ENCODE results near the gene ARPC1A.
"Not testable (repeated sequence)": the region's sequence is repeated elsewhere in the genome, so short reads cannot be mapped to it uniquely, and the experiment has no call there.

Gene ARPC1A

DNA sequence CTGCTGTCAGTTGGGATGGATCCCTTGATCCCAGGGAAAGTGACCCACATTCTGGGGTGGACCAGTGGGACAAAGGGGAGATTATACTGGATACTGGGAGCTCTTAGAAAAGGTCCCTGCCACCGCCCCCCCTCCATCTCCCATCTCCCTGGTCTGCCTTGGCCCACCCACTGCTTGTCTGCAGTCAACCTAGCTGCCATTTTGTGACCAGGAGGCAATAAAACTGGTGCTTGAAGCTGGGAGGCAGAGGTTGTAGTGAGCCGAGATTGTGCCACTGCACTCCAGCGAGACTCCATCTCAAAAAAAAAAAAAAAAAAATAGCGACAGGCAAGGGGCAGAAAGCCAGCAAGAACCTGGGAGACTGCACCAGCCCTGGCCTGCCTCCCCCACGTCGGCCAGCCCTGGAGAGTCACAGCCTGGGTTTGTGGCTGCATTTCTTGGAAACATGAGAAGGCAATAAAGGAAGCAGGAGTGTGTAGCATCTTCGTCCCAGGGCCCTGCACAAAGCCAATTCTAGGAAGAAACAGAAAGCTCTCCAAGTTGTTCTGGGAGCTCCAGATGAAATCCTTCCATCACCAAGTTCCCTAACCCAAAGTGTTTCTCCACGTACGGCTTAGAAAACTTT lies 44.2 kb downstream of the ARPC1A start:
- no peak for DNase-seq (ENCODE audit: low spot score)

DNA sequence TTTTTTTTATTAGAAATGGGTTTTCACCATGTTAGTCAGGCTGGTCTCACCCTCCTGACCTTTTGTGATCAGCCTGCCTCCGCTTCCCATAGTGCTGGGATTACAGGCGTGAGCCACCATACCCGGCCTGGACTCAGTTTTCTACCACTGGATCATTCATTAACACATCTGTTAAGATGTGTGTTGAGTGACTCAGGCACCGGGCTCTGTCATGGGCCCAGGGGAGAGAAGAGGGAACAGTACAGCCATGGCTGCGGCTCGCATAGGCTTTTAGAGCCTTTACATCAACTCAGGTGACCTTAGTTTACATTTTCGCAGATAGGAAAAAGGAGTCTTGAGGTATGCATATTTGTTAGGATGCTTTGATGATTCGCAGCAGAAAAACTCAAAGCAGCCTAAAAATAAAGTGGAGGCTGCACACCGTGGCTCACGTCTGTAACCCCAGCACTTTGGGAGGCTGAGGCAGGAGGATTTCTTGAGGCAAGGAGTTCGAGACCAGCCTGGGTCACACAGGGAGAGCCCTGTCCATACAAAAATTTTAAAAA lies 45.8 kb downstream of the ARPC1A start:
- DNase-seq (ENCODE audit: low spot score), result no peak

DNA sequence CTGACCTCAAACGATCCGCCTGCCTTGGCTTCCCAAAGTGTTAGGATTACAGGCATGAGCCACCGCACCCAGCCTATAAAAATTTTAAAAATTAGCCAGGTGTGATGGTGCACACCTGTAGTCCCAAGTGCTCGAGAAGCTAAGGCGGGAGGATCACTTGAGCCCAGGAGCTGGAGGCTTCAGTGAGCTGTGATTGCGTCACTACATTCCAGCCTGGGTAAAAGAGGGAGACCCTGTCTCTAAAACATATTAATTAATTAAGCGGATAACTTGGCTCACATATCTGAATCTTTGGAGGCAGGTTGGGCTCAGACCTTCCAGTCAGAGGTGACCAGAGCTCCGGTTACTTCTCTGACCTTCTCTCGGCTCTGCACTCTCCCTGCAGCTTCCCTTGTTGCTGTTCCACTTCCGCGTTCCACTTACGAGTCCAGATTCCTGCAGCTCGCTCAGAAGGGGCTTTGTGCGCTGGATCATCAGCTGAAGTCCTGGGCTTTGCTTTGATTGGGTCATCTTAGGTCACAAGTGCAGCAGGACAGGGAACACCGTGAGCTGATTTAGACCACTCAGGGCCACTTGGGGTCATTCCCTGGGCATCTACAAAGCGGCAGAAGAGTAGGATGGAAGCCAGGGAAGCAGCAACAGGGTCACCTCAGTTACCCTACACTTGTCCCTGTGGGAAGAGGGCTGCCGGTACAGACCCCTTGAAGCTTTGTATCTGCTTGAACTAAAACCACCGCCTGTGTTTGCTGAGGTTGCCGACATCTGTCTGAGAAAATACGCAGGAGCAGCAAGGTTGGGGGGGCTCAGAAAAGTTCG lies 46.8 kb downstream of the ARPC1A start:
- DNase-seq (ENCODE audit: low spot score), result no peak

DNA sequence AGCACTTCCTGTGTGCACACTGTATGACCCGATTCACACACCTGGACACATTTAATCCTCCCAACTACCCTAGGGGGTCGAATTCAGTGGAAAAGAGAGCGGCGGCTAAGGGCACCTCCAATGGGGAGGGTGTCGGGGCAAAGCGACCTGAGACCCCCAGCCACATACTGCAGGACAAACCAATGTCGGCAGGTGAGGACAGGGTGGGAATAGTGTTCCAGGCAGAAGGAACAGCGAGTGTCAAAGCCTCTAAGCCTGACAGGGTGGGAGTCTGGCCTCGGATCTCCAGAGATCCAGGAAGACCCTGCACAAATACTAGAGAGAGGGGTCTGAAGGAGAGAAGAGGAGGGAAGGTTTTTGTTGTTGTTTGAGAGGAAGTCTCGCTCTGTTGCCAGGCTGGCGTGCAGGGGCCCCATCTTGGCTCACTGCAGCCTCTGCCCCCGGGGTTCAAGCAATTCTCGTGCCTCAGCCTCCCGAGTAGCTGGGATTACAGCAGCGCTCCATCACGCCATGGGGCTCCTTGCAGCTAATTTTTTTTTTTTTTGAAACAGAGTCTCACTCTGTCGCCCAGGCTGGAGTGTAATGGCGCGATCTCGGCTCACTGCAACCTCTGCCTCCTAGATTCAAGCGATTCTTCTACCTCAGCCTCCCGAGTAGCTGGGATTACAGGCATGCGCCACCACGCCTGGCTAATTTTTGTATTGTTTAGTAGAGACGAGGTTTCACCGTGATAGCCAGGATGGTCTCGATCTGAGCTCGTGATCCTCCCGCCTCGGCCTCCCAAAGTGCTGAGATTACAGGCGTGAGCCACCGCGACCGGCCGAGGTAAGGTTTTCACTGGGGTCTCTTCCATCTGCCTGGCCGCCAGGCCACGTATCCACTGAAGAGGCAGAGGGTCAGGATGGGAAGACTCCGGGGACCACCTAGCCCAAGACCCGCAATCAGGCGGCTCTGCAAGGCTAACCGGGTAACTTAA lies 47.7 kb downstream of the ARPC1A start:
- DNase-seq (ENCODE audit: low spot score), result no peak

DNA sequence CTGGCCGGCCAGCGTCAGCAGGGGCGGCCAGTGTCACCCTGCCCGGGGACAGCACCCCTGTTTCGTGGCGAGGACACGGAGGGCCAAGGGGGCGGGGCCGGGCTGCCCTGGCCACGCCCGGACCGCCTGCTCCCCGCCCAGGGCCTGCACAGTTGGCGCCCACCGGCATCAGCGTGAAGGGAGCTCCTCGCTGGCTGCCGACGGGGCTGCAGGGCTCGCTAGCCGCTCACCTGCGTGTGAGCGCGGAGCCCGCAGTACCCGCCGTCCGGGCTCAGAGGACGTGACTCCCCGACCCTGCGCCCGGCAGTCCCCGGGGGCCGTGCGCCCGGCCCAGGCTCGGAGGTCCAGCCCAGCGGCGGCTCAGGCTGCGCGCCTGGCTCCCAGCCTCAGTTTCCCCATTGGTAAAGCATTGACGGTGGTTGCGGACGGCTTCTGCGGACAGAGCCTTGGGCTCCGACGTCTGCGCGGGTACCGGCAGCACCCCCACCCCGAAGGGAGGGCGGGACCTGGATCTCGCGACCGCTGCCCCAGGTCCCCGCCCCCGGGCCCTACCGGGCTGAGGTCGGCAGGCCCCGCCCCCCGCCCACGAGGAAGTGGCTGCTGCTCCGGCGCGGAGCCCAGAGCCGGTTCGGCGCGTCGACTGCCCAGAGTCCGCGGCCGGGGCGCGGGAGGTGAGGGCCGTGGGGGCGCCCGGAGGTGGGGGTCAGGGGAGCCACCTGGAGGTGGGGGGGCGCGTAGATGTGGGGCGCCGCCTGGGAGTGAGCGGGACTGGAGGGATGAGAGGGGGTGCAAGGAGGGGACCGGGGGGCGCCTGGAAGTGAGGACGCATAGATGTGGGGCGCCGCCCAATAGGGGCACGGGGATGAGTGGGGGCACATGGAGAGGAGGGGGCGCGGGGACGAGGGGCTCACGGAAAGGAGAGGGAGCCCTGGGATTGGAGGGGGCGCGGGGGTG lies 48.7 kb downstream of the ARPC1A start, which contains the start of gene ARPC1B:
Gene ARPC1B (plus strand): TSS at position 620 of the 954 bp plus-strand sequence. CDS start 10,985 bp downstream, outside the sequence.
- DNase-seq (ENCODE audit: low spot score), result peak; percentile 63

DNA sequence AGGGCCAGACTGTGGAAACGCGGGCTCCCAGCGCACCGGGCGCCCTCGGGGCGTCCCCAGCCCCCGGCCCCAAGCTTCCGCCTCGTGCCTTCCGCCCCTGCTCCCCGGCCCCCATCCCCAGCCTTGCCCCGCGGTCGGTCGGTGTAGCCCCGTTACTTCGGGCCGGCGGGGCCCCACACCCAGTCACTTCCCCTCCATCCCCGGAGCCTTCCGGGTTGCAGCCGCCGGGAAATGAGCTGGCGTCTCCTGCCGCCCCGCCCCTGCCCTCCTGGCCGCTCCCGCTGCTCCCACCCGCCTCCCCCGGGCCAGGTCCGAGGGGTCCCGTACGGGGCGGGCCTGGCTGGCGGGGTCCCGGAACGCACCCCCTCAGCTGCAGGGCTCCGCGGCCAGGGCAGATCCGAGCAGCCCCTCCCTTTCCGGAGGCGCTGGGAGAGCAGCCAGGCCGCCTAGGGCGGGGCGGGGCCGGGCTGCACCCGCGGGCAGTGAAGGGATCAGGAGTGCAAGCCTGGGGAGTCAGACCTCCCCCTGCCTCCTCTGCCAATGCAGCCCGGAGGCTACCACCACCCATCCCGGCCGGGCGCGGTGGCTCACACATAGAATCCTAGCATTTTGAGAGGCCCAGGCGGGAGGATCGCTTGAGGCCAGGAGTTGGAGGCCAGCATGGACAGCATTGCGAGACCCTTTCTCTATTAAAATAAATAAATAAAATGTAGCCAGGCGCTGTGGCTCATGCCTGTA lies 49.5 kb downstream of the ARPC1A start:
- peak; percentile 44 for DNase-seq (ENCODE audit: low spot score)

DNA sequence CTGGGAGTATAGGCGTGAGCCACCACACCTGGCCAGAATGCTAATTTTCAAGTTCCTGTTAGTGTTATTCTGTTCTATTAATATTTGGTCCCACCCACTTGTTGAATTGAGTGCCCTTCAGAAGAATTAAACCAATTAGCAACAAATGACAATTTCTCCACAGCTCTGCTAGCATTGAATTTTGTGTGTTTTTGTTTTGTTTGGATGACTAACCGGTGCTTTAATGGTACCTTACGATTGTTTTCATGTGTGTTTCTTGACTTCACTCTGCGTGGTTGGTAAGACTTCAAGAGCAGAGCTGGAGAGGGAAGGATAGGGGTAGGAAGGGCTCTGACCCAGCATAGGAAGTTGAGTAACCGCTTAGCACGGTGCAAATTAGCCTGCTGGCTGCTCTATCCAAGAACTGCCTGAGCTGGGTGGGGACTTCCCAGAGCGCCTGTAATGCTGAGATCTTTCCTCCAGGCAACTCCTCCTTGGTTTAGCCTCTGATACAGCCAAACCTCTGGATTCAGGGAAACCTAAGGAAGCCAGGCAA lies 53.4 kb downstream of the ARPC1A start:
- DNase-seq (ENCODE audit: low spot score), result no peak

DNA sequence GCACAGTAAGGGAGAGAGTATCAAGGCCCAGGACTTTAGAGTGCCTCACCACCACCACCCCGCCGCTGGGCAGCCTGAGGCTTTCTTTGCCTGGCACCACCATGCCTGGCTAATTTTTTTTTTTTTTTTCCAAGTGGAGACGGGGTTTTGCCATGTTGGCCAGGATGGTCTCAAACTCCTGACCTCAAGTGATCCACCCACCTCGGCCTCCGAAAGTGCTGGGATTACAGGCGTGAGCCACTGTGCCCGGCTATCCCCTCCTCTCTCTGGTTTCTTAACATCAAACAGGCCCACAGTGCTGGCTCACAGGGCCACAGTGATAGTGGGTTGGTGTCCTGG lies 54.0 kb downstream of the ARPC1A start:
- not testable (repeated sequence) for DNase-seq (ENCODE audit: low spot score)

DNA sequence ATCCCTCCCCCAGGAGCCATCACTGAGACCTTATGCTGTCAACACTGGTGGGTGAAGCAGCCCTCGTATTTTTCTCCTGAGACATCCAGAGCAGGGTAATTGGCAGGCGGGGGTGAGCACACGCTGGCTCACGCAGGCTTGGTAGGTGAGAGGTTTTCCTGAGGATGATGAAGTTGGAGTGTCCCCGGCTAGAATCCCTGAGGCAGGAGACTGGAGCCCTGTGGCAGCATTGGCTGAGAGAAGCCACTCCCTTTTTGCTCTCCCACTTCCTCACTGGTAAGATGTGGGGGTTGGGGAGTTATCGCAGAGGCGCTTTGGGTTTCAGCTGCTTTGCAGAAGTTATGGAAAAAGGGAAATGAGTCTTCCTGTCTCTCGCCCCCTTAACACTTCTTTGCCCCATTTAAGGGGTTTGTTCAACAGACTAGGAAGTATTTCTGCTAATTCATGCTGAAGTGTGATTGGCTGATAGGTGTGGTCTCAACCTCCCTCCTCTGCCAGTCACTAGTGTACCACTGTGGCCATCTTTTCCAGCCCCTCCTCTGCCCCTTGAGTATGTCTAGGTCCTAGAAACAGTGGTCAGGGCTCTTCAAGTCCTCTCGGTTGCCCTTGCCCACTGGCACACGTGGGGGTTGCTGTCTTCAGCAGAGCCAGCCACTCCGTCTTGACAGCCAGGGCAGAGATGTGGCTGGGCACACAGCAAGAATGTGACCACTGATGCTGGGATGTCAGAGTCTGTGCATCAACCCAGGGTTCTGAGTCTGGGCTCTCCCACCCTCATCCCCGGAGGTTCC lies 54.5 kb downstream of the ARPC1A start:
- DNase-seq (ENCODE audit: low spot score), result no peak

DNA sequence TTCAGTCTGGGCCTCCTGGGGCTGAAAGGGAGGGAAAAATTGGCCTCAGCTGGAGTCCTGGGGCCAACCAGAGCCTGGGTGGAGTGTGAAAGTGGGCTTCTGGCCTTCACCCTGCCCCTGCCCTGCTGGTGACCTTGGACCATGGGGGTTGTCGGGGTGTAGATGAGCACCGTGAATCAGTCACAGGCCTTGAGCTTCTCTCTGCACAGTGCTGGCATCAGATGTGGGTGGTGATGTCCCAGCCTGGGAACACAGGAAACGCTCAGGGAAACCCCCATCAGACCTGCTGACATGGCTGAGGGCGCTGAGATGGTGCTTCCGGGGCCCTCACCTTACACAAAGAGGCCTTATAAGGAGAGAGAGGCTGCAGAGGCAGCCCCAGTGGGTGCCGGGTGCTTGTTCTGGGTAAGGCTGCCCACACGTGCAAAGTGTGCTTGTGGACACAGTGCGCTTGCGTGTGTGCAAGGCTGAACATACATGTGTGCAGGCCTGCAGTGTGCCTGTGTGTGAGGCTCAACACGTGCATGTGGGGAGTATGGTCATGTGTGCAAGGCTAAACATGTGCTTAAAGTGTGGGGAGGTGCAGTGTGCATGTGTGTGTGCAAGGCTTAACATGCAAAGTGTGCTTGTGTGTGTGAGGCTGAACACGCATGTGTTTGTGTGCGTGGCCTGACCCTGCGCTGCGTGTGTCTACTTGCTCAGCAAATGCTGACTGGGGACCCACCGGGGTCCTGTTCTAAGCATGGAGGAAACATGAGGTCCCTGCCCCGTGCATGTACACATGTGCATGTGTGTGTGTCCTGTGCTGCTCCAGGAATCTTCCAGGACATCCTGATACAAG lies 55.3 kb downstream of the ARPC1A start:
- DNase-seq (ENCODE audit: low spot score), result no peak

DNA sequence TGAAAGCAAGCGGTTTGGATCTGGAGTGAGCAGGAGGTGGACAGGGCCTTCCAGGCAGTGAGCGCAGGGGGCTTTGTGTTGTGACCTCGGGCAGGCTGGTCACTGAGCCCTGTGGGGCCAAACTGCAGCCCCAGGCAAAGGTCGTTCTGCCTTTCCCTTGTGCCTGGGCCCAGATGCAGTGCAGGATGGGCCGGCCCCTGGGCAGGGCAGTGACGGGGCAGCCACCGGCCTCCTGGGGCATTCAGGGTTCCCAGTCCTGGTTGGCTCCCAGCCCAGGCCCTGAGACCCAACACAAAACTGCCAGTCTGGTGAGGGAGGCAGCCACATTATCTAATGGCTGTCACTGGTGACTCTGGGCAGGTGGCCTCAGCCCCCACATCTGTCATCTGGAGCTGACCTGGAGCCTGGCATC lies 56.0 kb downstream of the ARPC1A start:
- DNase-seq (ENCODE audit: low spot score), result no peak

DNA sequence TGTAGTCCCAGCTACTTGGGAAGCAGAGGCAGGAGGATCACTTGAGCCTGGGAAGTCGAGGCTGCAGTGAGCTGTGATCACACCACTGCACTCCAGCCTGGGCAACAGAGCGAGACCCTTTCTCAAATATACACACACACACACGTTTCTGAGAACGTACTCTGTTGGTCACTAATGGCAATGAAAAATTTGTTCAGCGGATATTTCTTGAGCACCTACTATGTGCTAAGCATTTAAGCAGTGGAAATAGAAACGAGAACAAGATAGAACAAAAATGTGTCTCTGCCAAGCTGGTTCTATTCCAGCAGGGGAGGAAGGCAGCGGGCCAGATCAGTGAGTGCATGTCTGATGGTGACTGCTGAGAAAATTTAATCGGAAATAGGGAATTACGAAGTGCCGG lies 57.5 kb downstream of the ARPC1A start:
- DNase-seq (ENCODE audit: low spot score), result no peak

DNA sequence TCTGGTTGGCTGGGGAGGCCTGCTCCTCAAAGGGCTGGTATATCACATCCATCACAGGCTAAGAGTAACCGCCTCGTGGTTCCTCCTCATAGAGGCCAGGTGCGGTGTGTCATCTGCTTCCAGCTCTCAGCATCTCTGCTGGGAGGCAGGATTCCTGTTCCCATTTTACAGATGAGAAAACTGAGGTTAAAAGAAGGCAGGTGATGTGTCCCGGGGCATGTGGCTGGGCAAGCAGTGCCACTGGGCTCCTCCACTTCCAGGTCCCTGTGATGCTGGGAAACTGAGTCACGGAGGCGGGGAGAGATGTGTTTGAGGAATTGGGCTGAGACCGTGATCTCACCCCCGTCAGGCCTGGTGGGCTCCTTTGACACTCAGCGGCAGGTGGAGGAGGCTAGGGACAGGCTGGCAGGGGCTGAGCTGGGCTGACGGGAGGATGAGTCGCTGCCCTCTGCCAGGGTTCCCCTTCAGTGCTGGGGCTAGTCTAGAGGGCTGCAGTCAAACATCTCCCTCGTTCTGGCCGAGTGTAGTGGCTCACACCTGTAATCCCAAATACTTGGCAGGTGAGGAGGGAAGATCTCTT lies 58.2 kb downstream of the ARPC1A start:
- DNase-seq (ENCODE audit: low spot score), result no peak

DNA sequence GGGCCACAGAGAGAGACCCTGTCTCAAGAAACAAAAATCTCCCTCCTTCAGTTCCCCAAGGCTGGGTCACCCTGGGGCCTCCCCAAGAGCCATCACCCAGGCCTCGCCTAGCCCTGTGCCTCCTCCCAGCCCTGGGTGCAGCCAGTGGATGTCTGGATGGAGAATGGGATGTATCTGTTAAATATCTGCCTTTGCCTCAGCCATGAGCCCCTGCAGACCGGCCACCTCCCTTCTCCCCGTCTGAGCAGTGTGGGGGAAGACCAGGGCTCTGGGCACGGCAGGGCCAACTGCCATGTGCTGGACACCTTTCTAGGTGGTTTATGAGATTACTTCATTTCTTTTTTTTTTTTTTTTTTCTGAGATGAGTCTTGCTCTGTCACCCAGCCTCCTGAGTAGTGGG lies 58.8 kb downstream of the ARPC1A start:
- no peak for DNase-seq (ENCODE audit: low spot score)

DNA sequence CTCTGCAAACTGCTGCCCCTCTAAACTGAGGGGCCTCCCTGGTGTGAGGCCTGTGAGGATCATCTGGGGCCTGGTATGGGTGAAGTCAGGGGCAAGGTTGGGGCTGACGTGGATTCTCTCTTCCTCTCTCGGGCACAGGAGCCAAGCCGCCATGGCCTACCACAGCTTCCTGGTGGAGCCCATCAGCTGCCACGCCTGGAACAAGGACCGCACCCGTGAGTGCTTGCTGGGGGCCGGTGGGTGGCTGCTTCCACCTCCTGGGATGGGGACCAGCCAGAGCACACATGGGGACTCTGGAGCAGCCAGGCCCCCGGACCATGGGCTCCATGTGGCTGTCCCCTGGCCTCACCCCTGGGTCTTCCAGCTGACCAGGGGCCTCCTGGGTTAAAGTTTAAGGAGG lies 59.9 kb downstream of the ARPC1A start:
- DNase-seq (ENCODE audit: low spot score), result no peak

DNA sequence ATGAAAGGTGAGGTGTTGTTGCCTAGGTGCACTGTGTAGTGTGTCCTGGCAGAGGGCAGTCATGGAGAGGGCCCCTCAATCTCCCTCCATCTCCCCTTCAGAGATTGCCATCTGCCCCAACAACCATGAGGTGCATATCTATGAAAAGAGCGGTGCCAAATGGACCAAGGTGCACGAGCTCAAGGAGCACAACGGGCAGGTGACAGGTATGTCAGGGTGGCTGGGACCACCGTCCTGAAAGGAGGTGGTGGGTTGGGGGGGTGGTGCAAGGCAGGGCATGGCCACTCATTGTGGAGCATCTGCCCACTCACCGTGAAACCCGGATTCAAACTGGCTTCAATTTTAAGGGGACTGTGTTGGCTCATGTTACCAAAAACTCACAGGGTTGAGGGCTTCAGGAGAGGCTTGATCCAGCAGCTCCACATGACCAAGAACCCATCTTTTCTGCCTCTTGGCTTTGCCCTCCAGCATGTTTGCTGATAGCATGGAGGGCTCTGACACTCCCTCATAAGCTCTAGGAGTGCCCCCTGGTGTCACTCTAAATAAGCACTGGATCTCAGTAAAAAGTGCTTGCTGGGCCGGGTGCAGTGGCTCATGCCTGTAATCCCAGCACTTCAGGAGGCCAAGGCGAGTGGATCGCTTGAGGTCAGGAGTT lies 61.0 kb downstream of the ARPC1A start:
- peak; percentile 27 for DNase-seq (ENCODE audit: low spot score)

DNA sequence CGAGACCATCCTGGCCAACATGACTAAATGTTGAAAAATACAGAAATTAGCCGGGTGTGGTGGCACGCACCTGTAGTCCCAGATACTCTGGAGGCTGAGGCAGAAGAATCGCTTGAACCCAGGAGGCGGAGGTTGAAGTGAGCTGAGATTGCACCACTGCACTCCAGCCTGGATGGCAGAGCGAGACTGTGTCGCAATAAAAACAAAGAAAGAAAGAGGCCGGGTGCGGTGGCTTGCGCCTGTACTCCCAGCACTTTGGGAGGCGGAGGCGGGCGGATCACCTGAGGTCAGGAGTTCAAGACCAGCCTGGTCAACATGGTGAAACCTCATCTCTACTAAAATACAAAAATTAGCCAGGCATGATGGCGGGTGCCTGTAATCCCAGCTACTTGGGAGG lies 61.5 kb downstream of the ARPC1A start:
- DNase-seq (ENCODE audit: low spot score), result not testable (repeated sequence)

Measured in SK-N-DZ (cell line).